ENCODE data around the gene FAM107A.

FAM107A gene

GRCh38 chr3:58566398-58567250 is 10.6 kb downstream of the FAM107A start:
- DNase-seq, result no peak

GRCh38 chr3:58565621-58566397 is 11.4 kb downstream of the FAM107A start:
- no peak for DNase-seq

GRCh38 chr3:58564456-58565160 is 12.6 kb downstream of the FAM107A start:
- peak; percentile 94 for DNase-seq

GRCh38 chr3:58564054-58564453 is 13.1 kb downstream of the FAM107A start:
- DNase-seq, result no peak

- DNase-seq, result peak; percentile 53
These were observed 13.7 kb downstream of the FAM107A start for GRCh38 chr3:58563386-58564035.

GRCh38 chr3:58562498-58562897 is 14.7 kb downstream of the FAM107A start:
- DNase-seq, result no peak

- DNase-seq, result peak; percentile 98
These were observed 16.4 kb downstream of the FAM107A start for GRCh38 chr3:58560771-58561311.

- no peak for DNase-seq
These were observed 17.6 kb downstream of the FAM107A start for GRCh38 chr3:58559586-58559985.

GRCh38 chr3:58557491-58557890 is 19.7 kb downstream of the FAM107A start:
- DNase-seq, result no peak

- DNase-seq, result no peak
These were observed 20.4 kb downstream of the FAM107A start for GRCh38 chr3:58556761-58557221.

- DNase-seq, result no peak
These were observed 21.2 kb downstream of the FAM107A start for GRCh38 chr3:58556001-58556400.

GRCh38 chr3:58555203-58555602 is 22.0 kb downstream of the FAM107A start:
- DNase-seq, result no peak

GRCh38 chr3:58553003-58553402 is 24.2 kb downstream of the FAM107A start:
- DNase-seq, result no peak

- no peak for DNase-seq
These were observed 25.5 kb downstream of the FAM107A start for GRCh38 chr3:58551636-58552180.

GRCh38 chr3:58544541-58544940 is 32.6 kb downstream of the FAM107A start:
- no peak for DNase-seq

GRCh38 chr3:58540176-58540858 is 36.9 kb downstream of the FAM107A start:
- no peak for DNase-seq

GRCh38 chr3:58539626-58540025 is 37.6 kb downstream of the FAM107A start:
- no peak for DNase-seq

GRCh38 chr3:58537412-58538301 is 39.5 kb downstream of the FAM107A start:
- no peak for DNase-seq

- DNase-seq, result peak; percentile 36
These were observed 40.4 kb downstream of the FAM107A start, which contains the start of gene ACOX2 for GRCh38 chr3:58536501-58537411. TSS of gene ACOX2 (minus strand) at chr3:58537190. CDS start at chr3:58535106, 2,084 bp downstream.
